NCI-H1436 treated with DMSO at 0.1 percent for 48 hours (cell line): Measurements from ENCODE around the gene GOLGA8S.
"Not testable (repeated sequence)": the region's sequence is repeated elsewhere in the genome, so short reads cannot be mapped to it uniquely, and the experiment has no call there.

ENCODE experiments used
- DNase-seq: peaks from one replicate; lab custom pipeline; 2025; lab: John Stamatoyannopoulos, UW

Gene GOLGA8S, protein sequence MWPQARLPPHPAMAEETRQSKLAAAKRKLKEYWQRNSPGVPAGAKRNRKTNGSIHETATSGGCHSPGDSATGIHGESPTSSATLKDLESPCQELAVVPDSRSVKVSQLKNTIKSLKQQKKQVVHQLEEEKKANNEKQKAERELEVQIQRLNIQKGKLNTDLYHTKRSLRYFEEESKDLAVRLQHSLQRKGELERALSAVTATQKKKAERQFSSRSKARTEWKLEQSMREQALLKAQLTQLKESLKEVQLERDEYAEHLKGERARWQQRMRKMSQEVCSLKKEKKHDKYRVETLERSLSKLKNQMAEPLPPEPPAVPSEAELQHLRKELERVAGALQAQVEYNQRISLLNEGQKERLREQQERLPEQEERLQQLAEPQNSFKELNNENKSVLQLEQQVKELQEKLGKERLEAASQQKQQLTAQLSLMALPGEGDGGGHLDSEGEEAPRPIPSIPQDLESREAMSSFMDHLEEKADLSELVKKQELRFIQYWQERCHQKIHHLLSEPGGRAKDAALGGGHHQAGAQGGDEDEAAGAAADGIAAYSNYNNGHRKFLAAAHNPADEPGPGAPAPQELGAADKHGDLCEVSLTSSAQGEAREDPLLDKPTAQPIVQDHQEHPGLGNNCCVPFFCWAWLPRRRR

DNA sequence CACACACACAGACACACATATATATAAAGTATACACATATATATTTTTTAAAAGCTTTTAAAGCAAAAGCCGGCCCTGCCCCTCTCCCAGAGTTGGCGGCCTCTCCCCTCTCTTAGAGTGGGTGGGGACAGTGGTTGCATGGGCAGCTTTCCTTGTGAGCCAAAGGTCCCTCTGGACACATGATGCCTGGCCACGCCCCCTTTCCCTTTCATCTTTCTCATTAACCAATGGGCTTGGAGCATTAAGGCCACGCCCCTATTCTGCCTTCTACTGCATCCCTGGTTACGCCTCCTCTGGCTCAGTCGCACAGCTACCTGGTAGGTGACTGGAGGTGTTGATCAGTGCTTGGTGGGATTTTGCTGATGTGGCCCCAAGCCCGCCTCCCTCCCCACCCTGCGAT is at the start of gene GOLGA8S:
GOLGA8S (plus strand) TSS at position 301 of the 400 bp plus-strand sequence; CDS start at position 363, 62 bp downstream.
- not testable (repeated sequence) for DNase-seq

DNA sequence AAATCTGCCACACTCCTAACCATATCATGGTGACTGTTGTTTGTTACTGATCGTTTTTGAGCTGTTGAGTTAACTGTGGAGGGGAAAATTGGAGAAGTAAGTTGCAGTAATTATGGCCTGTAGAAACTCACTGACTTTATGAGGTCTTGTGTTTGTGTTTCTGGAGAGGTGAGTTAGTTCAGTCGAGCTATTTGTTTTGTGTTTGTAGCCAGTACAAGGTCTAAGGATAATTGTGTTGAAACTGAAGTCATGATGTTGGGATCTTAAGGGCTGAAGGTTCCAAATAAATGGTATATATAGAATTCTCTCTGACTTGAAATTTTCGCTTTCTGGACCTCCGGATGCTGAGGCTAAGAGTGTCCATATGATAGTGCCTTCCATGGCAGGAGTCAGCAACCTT is 49.7 kb upstream of the GOLGA8S start:
- not testable (repeated sequence) for DNase-seq

DNA sequence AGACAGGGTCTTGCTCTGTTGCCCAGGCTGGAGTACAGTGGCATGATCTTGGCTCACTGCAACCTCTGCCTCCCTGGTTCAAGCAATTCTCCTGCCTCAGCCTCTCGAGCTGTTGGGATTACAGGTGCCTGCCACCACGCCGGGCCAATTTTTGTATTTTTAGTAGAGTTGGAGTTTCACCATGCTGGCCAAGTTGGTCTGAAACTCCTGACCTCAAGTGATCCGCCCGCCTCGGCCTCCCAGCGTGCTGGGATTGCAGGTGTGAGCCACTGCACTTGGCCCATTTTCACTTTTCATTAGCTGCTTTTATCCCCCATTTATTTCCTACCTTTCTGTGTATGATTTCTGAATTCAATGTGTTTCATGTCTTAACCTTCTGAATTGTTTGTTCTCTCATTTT is 48.6 kb upstream of the GOLGA8S start:
- DNase-seq = not testable (repeated sequence)

DNA sequence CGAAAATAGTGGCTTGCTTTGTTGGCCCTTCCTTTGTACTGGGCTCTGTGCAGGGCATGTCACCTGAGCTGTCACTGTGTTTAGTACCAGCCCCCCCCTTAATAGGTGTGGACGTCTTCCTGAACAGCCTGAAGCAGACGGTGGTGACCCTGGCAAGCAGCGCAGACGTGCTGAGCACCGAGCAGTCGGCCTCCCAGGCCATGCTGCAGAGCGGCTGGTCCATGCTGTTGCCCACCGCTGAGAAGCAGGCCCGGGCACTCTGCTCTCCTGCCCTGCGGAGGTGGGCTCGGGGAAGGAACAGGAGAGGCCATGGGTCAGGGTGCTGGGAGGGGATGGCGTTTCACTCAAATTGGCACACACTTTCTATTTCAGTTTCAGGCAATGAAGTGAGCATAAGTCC is 43.3 kb upstream of the GOLGA8S start:
- not testable (repeated sequence) for DNase-seq

DNA sequence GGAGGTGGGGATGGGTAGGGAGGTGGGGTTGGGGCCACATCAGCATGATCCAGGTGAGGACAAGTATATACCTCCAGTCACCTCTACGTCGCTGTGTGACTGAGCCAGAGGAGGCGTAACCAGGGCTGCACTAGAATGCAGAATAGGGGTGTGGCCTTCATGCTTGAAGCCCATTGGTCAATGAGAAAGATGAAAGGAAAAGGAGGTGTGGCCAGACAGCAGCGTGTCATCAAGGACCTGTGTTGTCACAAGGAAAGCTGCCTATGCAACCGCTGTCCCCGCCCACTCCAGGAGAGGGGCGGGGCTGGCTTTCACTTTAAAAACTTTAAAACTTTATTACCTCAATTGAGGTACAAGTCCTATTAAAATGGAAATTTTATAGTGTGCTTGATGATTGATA is 20.5 kb upstream of the GOLGA8S start, which contains the start of gene GOLGA6L26:
GOLGA6L26 (minus strand) TSS at position 101 of the 400 bp plus-strand sequence; CDS start at position 40, 61 bp downstream.
- DNase-seq = not testable (repeated sequence)

DNA sequence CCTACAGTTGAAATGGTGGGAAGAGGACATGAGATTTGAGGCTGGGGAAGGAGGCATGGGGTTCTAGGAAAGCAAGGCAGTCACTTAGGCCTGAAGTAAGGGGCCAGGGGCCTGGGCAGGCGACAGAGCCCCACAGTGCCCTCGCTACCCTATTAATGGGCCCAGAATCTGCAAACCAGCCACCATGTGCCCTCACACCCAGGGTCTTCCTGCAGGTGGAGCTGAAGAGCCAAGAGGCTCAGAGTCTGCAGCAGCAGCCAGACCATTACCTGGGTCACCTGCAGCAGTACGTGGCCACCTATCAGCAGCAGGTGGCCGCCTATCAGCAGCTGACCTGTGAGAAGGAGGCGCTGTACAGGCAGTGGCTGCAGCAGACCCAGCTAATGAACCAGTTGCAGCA is 8.1 kb downstream of the GOLGA8S start:
- not testable (repeated sequence) for DNase-seq

DNA sequence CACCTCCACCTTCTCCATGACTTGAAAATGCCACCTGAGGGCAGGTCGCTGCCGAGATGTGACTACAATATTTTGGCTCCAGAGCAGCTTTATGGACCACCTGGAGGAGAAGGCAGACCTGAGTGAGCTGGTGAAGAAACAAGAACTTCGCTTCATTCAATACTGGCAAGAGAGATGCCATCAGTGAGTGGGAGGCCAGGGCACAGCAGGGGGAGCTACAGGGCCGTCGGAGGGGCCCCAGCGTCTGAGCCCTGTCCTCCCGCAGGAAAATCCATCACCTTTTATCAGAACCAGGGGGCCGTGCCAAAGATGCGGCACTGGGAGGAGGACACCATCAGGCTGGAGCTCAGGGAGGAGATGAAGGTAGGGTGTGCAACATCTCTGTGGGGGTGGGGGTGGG is 9.7 kb downstream of the GOLGA8S start:
- not testable (repeated sequence) for DNase-seq

DNA sequence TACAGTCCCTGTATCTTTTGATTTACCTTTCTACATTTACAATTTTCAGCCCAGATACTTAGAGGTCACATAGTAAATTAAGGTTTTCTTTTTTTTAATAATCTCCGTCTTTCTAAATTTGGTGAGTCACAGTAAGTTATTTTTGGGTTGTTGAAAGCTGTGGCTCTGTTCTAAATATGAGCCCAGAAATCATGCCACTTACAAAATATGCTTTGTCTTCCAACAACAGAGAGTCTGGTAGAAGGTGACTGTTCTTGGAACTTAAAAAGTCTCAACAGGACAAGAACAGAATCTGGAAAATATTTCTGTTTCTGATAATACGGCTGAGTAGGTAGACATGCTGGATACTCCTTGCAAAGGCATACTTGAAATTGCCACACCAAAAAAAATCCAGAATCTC is 16.0 kb downstream of the GOLGA8S start:
- no peak for DNase-seq

DNA sequence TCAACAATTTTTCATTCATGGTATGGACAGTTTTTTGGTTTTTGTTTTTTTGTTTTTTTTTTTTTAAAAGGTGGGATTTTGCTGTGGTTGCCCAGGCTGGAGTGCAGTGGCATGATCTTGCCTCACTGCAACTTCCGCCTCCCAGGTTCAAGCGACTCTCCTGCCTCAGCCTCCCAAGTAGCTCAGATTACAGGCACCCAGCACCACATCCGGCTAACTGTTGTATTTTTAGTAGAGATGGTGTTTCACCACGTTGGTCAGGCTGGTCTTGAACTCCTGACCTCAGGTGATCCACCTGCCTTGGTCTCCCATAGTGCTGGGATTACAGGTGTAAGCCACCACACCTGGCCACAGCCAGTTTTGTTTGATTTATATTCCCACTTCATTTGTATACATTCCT is 16.6 kb downstream of the GOLGA8S start:
- DNase-seq = not testable (repeated sequence)

DNA sequence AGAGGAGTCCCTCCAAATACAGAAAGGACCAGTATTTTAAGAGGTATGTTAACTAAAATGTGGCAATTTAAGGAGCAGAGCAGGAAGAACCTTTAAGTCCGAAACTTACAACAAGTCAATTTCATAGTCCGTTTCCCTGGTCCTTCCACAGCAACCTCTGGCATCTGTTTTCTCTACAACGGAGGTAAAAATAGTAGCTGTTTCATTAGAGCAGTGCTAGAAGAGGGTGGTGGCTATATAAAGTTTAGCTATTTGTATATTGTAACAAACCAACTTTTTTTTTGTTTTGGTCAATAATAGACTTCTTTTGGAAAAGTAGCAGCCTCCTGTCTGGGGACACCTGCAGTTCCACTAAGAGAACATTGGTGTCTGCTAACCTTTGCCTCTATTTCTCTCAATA is 17.3 kb downstream of the GOLGA8S start:
- not testable (repeated sequence) for DNase-seq

DNA sequence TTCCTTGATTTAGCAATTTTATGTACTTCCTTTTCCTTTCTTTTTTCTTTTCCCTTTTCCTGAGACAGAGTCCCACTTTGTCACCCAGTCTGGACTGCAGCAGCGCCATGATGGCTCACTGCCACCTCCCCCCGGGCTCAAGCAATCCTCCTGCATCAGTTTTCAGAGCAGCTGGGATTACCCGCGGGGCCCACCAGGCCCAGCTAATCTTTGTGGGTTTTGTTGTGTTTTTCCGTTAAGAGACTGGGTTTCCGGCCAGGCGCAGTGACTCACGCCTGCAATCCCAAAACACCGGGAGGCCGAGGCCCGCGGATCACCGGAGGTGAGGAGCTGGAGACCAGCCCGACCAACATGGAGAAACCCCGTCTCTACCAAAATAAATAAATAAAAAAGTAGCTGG is 17.7 kb downstream of the GOLGA8S start:
- no peak for DNase-seq

DNA sequence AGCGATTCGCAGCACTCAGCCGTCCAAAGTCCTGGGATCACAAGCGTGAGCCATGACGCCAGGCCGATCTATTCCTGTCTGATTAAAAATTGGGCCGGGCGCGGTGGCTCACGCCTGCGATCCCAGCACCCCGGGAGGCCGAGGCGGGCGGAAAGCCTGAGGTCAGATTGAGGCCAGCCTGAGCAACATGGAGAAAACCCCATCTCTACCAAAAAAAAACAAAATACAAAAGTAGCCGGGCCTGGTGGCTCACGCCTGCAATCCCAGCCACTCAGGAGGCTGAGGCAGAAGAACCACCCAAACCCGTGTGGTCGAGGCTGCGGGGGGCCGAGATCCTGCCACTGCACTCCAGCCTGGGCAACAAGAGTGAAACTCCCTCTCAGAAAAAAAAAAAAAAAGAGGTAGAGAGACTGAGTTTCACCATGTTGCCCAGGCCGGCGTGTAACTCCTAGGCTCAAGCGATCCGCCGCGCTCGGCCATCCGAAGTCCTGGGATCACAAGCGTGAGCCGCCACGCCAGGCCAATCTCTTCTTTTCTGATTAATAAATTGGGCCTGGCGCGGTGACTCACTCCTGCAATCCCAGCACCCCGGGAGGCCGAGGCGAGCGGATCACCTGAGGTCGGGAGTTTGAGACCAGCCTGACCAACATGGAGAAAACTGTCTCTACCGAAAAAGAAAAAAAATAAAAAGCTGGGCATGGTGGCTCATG is 18.5 kb downstream of the GOLGA8S start:
- not testable (repeated sequence) for DNase-seq

DNA sequence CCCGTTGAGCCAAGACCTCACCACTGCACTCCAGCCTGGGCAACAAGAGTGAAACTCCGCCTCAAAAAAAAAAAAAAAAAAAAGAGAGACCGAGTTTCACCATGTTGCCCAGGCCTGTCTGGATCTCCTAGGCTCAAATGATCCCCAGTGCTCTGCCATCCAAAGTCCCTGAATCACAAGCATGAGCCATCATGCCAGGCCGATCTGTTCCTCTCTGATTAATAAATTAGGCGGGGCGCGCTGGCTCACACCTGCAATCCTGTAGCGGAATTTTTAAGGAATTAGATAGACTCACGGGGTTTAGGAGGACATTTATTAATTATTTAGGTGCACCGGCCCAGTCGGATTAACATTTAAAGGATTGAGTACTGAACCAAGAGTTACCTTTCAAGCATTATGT is 19.7 kb downstream of the GOLGA8S start:
- not testable (repeated sequence) for DNase-seq

DNA sequence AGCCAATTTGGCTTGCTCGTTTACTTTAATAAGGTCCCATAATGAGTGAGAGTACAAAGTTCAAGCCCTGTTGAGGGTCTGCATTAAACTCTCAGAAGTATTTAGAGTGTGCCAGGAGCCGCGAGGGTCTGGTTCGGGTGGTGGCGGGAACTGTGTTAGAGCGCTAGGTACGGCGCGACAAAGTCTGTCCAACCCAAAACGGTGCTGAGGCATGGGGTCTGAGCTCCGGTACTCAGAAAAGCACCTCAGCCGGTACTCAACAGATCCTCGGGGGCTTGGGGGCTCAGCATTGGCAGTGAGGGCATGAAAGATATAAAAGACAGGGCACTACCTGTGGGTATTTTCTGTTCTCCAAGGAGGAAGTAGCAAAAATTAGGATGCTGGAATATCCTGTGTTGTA is 24.4 kb downstream of the GOLGA8S start:
- not testable (repeated sequence) for DNase-seq

DNA sequence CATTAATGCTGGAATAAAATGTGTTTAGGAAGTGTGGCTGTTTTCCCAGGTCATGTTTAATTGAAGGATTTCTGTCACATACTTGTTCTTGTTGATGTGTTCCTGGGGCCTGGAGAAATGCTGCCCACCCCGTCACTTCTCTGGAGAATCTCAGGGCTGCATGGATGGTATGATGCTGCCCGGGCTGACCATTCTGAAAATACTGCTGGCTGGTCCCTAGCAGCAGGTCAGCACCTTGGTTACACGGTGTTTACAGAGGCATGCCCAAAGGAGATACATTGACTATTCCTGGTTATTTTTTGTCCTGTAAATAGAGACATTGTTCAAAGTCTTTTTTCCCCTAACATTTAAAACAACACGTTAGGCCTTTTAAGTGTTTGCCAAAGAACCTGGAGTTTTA is 26.2 kb downstream of the GOLGA8S start:
- not testable (repeated sequence) for DNase-seq

DNA sequence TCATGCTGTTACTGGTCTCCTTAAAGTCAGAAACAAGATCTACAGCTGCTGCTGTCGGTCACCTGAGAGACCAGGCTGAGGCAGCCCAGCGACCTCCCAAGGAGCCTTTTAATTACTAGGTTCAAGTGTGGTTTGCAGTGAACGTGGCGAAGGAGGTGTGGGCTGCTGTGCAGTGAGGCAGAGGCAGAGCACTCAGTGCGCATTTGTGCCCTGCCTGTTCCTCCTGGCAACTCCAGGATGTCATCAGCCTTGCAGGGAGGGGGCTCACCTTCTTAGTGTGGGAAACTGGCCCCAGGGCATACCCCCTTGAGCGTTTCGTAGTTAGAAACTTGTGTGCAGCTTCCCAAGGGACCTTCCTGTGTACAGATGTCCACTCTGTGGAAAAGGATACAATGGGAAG is 26.6 kb downstream of the GOLGA8S start:
- not testable (repeated sequence) for DNase-seq

DNA sequence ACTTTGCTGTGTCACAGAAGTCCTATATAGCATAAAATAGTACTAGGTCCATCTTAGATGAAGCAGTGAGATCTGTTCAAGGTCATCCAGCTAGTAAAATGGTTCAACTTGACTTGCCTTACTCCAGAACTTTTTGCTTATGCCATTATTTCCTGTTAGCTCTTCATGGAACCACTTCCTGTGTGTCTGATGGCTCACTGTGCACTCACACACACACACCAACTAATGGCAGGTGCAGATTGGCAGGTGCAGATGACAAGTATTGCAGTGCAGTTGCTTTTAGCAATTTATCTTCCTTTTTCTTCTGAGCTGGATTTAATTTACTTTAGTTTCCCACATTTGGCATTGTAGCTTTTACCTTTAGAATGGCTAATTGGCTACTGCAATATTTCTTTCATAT is 29.8 kb downstream of the GOLGA8S start:
- DNase-seq = no peak

DNA sequence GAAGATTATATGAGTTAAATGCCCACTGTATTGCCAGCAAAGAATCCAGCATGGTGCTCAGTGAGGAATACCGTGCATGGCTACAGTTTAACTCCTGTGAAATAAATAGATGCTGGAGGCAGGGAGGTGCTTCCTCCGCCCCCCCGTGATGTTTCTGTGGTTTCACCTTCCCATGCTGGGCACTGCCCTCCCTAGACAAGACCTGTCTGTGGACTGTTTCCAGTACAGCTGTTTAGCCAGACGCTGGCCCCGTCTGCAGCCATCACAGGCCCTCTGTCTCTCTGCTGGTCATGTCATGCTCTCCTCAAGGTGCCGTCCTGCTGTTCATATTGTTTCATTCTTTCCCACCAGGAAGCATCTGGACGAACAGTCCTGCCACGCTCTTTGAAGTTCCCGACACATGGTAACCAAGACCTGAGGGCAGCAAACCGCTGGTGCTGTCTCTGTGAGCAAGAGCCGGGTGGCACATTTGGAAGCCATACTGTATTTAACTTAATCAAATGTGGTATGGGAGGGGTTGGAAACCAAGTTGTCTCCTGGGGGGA is 31.4 kb downstream of the GOLGA8S start:
- no peak for DNase-seq

DNA sequence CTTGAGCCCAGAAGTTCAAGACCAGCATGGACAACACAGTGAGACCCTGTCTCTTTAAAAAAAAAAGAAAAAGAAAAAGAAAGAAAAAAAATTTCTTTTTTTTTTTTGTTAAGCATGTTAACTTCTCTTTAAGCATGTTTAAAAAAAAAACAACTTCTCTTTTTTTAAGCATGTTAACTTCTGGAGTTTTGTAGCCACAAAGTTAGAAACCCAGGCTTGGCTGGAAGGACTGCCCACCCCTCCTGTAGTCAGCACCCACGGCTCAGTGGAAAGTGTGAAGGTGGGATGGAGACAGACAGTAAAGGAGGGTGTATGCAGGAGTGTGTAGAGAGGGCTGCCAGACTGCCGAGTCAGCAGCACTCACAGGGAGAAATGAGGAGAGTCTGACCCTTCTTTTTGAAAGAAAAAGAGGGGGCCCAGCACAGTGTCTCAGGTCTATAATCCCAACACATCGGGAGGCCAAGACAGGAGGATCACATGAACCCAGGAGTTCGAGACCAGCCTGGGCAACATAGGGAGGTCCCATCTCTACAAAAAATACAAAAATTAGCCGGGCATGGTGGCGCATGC is 33.2 kb downstream of the GOLGA8S start:
- no peak for DNase-seq

DNA sequence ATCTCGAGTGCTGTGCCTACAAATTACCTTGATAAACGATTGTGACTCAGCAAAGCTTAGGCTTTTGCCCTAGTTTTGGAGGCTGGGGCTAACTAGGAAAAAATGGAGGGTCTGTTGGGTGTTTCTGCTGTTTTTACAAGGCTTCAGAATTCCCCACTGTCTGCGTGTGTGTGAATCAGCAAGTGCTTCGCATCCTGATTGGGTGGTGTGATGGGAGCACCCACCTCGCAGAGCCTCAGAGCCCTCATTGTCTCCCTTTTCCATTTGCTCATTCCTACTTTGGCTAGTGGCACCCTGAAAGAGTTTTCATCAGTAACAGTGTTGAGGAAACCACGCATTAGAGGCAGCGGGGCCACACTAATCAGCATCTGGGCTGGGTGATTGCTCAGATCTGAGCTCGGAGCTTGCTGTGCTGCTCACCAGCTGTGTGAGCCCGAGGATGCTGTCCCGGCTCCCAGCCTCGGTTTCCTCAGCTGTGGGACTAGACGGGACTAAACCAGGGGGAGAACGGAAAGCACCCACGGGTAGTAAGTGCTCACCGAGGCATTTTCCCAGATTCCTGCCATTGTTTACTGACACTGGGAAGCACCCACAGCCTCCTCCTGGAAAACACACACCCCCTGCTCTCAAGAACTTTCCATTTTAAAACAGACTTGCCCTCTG is 40.6 kb downstream of the GOLGA8S start:
- DNase-seq = no peak

DNA sequence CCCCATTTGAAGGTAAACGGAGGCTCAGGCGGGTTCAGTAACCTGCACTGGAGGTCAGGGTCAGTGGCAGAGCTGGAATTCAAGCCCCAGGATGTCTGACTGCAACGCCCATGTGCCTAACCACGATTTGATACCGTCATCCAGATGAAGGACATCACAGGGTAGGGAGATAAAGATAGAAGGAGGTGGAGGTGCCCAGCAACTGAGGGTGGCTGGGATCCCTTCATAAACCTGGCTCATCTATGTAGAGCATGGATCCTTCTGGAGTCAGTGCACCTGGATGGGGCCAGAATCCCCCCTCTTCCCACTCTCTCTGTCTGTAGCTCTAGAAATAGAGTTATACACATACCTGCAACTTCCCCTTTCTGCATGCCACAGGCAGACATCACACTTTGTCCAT is 41.3 kb downstream of the GOLGA8S start:
- DNase-seq = no peak
